Liver (tissue), 3 donors: ENCODE data around the gene BIN1.

Source experiments
- GABPA ChIP-seq, 2 donors: IDR thresholded peaks in 1 of 2; conservative IDR thresholded peaks in 1 of 2; 2 replicates each; pipeline ENCODE4 v1.6.1; 2016; ENCODE audit warnings: antibody characterized with exemption in 2 of 2, mild to moderate bottlenecking in 1 of 2, moderate library complexity in 1 of 2
- HNF4G ChIP-seq: IDR thresholded peaks from 2 replicates; pipeline ENCODE4 v1.6.1; 2016; ENCODE audit warnings: antibody characterized with exemption
- YY1 ChIP-seq: IDR thresholded peaks from 2 replicates; pipeline ENCODE4 v1.6.1; 2016; ENCODE audit warnings: antibody characterized with exemption, mild to moderate bottlenecking
- TF ChIP-seq, protein P1 (sequence below): IDR thresholded peaks from 2 replicates; pipeline ENCODE4 v1.6.1; 2016; ENCODE audit warnings: antibody characterized with exemption
- TF ChIP-seq, protein P2 (sequence below): fragments of 150-350 bp; IDR thresholded peaks from 2 replicates; pipeline ENCODE4 v1.5.1; 2017; ENCODE audit warnings: improper control_type of control experiment, low read depth, low read length; ENCODE audit not compliant: missing input control
- TF ChIP-seq, protein P3 (sequence below): IDR thresholded peaks from 2 replicates; pipeline ENCODE4 v1.6.1; 2016; ENCODE audit warnings: antibody characterized with exemption
- donor health status: healthy.
- donor health status: healthy.

DNA sequence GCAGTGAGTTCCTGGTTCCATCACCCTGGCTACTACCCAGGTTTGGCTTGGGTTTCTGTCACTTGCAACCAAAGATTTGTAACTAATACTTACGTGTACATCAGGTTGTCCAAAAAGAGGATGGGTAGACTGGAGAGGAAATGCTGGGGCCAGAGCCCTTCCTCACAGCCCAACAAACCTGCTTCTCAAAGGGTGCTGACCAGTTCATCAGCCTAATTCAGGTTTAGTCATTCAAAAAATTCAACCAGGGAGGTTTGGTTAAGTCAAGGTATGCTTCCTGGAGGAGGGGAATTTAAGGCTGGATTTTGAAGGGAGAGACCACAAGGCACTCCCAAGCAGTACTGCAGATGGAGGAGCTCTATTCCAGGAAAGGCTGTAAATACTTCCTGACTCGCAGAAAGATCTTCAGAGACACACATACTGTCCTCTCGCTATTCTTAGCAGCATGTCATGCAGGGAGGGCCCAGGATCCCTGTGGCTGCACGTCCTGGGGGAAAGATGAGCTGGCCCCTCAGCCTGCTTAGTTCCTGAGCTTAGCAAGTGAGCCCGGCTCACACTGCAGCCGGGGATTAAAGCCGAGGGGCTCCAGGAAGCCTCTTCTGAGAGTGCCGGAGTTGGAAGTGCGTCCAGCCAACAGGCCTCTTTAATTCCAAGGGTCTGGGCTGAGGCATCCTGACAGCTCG, 40.0 kb upstream of the BIN1 start:
- TF ChIP-seq, protein P1, sequence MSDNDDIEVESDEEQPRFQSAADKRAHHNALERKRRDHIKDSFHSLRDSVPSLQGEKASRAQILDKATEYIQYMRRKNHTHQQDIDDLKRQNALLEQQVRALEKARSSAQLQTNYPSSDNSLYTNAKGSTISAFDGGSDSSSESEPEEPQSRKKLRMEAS, result no peak
- TF ChIP-seq, protein P2, sequence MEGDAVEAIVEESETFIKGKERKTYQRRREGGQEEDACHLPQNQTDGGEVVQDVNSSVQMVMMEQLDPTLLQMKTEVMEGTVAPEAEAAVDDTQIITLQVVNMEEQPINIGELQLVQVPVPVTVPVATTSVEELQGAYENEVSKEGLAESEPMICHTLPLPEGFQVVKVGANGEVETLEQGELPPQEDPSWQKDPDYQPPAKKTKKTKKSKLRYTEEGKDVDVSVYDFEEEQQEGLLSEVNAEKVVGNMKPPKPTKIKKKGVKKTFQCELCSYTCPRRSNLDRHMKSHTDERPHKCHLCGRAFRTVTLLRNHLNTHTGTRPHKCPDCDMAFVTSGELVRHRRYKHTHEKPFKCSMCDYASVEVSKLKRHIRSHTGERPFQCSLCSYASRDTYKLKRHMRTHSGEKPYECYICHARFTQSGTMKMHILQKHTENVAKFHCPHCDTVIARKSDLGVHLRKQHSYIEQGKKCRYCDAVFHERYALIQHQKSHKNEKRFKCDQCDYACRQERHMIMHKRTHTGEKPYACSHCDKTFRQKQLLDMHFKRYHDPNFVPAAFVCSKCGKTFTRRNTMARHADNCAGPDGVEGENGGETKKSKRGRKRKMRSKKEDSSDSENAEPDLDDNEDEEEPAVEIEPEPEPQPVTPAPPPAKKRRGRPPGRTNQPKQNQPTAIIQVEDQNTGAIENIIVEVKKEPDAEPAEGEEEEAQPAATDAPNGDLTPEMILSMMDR, result no peak
- TF ChIP-seq YY1 (no peak), GABPA (IDR thresholded peaks at IDR 0.05 in 1 of 2, conservative IDR thresholded peaks at IDR 0.05 in 1 of 2) (no peak), HNF4G (no peak)
- TF ChIP-seq, protein P3, sequence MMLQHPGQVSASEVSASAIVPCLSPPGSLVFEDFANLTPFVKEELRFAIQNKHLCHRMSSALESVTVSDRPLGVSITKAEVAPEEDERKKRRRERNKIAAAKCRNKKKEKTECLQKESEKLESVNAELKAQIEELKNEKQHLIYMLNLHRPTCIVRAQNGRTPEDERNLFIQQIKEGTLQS, result no peak
